Measurements from ENCODE around the gene SACS. TPM values are rescaled to one million over a fixed set of nuclear protein-coding genes. Genes with fewer than 3 reads are reported as not detected.
"Not testable (repeated sequence)": the region's sequence is repeated elsewhere in the genome, so short reads cannot be mapped to it uniquely, and the experiment has no call there.

SACS gene
- polyA plus RNA-seq, 3 donors, result 1.7 to 2.7 (median 2.2) TPM

DNA sequence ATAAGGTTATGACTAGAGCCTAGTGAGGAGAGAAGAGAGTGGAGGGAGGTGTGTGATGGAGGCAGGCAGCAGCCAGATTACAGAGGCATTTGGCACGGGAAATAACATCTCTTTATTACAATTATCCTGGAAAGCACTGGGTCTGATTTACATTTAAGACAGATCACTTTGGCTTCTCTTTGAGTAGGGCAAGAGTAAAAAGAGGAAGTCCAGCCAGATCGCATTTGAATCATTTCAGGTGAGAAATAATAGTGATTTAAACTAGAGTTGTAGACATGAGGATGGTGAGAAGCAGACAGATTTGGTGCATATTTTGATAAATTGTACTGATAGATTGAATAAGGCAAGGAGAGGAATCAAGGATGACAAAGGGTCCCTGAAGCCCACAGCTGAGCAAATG, 9.6 kb upstream of the SACS start:
- Mint-ChIP-seq H3K27ac (no peak overlapping the region), H3K36me3 (no peaks in the 10 kb centered on the region), H3K27me3 (ENCODE audit: low read depth in 3 of 3) (no peaks in the 10 kb centered on the region), H3K9me3 (peaks cover 0 to 3% (median 0%) of the 10 kb centered on the region in 7 donors), H3K4me1 (no peaks in the 10 kb centered on the region), H3K4me3 (no peak overlapping the region)
- Histone ChIP-seq H3K79me2 (ENCODE audit: insufficient read depth, low read length) (no peaks in the 10 kb centered on the region), H3K4me1 (ENCODE audit: control insufficient read depth in 1 of 2, insufficient read depth in 2 of 2, low read length in 2 of 2) (no peaks in the 10 kb centered on the region), H3K27me3 (ENCODE audit: control insufficient read depth in 2 of 2, insufficient read depth in 2 of 2, low read length in 2 of 2) (no peaks in the 10 kb centered on the region), H4K20me1 (ENCODE audit: insufficient read depth, low read length) (no peaks in the 10 kb centered on the region), H3K4me2 (replicated peaks; ENCODE audit: extremely low read depth, low read length, poor library complexity, severe bottlenecking) (no peak overlapping the region), H3K36me3 (replicated peaks in 1 of 2; ENCODE audit: control insufficient read depth in 1 of 2, insufficient read depth in 2 of 2, low read length in 2 of 2) (no peaks in the 10 kb centered on the region), H3K4me3 (replicated peaks in 1 of 3; ENCODE audit: low read depth in 2 of 3, low read length in 3 of 3) (no peak overlapping the region), H2AFZ (ENCODE audit: insufficient read depth, low read depth, low read length, poor library complexity, severe bottlenecking) (no peak overlapping the region), H3K9ac (ENCODE audit: insufficient read depth, low read length, poor library complexity, severe bottlenecking) (no peak overlapping the region), H3K27ac (ENCODE audit: low read depth in 1 of 2, low read length in 2 of 2) (no peak overlapping the region), H3K9me3 (replicated peaks in 1 of 2; ENCODE audit: control insufficient read depth in 1 of 2, insufficient read depth in 1 of 2, low read length in 2 of 2) (no peaks in the 10 kb centered on the region)
- 0% methylated on average over 1 of the region's 2 CpGs for WGBS (ENCODE audit: insufficient coverage)
- intact Hi-C loops (cut with micrococcal nuclease), result no loop called here
- no peak for DNase-seq
- TF ChIP-seq, protein P1, sequence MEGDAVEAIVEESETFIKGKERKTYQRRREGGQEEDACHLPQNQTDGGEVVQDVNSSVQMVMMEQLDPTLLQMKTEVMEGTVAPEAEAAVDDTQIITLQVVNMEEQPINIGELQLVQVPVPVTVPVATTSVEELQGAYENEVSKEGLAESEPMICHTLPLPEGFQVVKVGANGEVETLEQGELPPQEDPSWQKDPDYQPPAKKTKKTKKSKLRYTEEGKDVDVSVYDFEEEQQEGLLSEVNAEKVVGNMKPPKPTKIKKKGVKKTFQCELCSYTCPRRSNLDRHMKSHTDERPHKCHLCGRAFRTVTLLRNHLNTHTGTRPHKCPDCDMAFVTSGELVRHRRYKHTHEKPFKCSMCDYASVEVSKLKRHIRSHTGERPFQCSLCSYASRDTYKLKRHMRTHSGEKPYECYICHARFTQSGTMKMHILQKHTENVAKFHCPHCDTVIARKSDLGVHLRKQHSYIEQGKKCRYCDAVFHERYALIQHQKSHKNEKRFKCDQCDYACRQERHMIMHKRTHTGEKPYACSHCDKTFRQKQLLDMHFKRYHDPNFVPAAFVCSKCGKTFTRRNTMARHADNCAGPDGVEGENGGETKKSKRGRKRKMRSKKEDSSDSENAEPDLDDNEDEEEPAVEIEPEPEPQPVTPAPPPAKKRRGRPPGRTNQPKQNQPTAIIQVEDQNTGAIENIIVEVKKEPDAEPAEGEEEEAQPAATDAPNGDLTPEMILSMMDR (IDR thresholded peaks at IDR 0.05), result no peak

DNA sequence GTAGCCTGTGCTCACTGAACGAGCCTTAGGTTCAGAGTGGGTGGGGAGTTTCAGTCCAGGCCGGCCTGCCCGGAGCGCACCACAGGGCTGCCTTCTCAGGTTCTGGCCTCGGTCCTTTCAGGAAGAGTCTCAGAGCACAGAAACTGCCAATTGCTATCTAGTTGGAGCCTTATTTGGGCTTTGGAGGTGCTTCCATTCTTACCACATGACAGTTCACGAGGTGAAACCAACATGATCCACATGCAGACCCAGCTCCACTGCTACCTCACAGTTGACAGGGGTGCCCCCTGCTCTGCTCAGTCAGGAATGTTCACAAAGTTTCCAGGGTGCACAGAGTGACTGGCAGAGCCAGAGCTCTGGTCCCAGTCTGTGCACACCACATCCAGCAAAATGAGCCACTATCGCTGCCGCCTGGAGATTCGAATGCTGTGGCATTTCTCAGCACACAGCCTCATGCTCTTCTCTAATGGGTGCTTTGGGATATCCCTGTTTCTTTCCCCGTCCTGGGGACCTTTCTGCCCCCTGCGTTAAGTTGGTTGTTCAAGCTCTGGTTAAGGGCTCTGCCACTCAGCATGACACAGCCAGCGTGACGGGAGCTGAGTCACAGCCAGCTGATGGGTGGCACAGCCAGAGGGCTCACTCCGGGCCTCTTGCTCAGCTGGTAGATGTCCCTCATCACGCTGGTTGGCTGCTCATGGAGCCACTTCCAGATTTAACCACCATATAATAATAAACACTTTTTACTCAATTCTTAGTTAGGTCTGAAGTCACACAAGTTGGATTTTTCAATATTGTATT, 7.5 kb upstream of the SACS start:
- H3K27ac ChIP-seq (ENCODE audit: low read depth in 1 of 2, low read length in 2 of 2), result no peak overlapping the region
- no peaks in the 10 kb centered on the region for H3K36me3 Mint-ChIP-seq
- no peak overlapping the region for H3K9ac ChIP-seq (ENCODE audit: insufficient read depth, low read length, poor library complexity, severe bottlenecking)
- TF ChIP-seq, protein P1 (IDR thresholded peaks at IDR 0.05), result no peak
- H3K9me3 ChIP-seq (replicated peaks in 1 of 2; ENCODE audit: control insufficient read depth in 1 of 2, insufficient read depth in 1 of 2, low read length in 2 of 2), result no peaks in the 10 kb centered on the region
- no peaks in the 10 kb centered on the region for H3K4me1 ChIP-seq (ENCODE audit: control insufficient read depth in 1 of 2, insufficient read depth in 2 of 2, low read length in 2 of 2)
- no peak overlapping the region for H3K4me3 ChIP-seq (replicated peaks in 1 of 3; ENCODE audit: low read depth in 2 of 3, low read length in 3 of 3)
- DNase-seq, result no peak
- no peaks in the 10 kb centered on the region for H4K20me1 ChIP-seq (ENCODE audit: insufficient read depth, low read length)
- no peak overlapping the region for H3K4me2 ChIP-seq (replicated peaks; ENCODE audit: extremely low read depth, low read length, poor library complexity, severe bottlenecking)
- 81% methylated on average over 12 of the region's 15 CpGs for WGBS (ENCODE audit: insufficient coverage)
- H3K4me1 Mint-ChIP-seq, result no peaks in the 10 kb centered on the region
- no peak overlapping the region for H3K4me3 Mint-ChIP-seq
- intact Hi-C loops (cut with micrococcal nuclease), result no loop called here
- no peaks in the 10 kb centered on the region for H3K79me2 ChIP-seq (ENCODE audit: insufficient read depth, low read length)
- peaks cover 0 to 3% (median 0%) of the 10 kb centered on the region in 7 donors for H3K9me3 Mint-ChIP-seq
- H3K27ac Mint-ChIP-seq, result no peak overlapping the region
- no peak overlapping the region for H2AFZ ChIP-seq (ENCODE audit: insufficient read depth, low read depth, low read length, poor library complexity, severe bottlenecking)
- no peaks in the 10 kb centered on the region for H3K36me3 ChIP-seq (replicated peaks in 1 of 2; ENCODE audit: control insufficient read depth in 1 of 2, insufficient read depth in 2 of 2, low read length in 2 of 2)
- no peaks in the 10 kb centered on the region for H3K27me3 ChIP-seq (ENCODE audit: control insufficient read depth in 2 of 2, insufficient read depth in 2 of 2, low read length in 2 of 2)
- H3K27me3 Mint-ChIP-seq (ENCODE audit: low read depth in 3 of 3), result no peaks in the 10 kb centered on the region

DNA sequence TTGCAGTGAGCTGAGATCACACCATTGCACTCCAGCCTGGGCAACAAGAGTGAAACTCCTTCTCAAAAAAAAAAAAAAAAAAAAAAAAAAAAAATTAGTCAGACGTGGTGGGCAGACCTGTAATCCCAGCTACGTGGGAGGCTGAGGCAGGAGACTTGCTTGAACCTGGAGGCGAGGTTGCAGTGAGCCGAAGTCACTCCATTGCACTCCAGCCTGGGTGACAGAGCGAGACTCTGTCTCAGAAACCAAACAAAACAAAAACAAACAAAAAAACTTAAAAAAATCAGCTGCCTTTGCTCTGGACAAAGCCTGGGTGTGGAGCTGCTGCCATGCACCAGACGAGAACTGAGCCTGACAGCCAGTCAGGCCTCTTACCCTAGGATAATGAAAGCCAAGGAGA, 6.8 kb upstream of the SACS start:
- H3K4me3 Mint-ChIP-seq; H3K79me2 ChIP-seq (ENCODE audit: insufficient read depth, low read length); H3K36me3 Mint-ChIP-seq; H3K9ac ChIP-seq (ENCODE audit: insufficient read depth, low read length, poor library complexity, severe bottlenecking); H3K4me1 ChIP-seq (ENCODE audit: control insufficient read depth in 1 of 2, insufficient read depth in 2 of 2, low read length in 2 of 2); intact Hi-C loops (cut with micrococcal nuclease); DNase-seq; H3K4me1 Mint-ChIP-seq; H3K9me3 Mint-ChIP-seq; H3K4me3 ChIP-seq (replicated peaks in 1 of 3; ENCODE audit: low read depth in 2 of 3, low read length in 3 of 3); H3K27me3 Mint-ChIP-seq (ENCODE audit: low read depth in 3 of 3); H4K20me1 ChIP-seq (ENCODE audit: insufficient read depth, low read length); H3K4me2 ChIP-seq (replicated peaks; ENCODE audit: extremely low read depth, low read length, poor library complexity, severe bottlenecking); H3K27ac ChIP-seq (ENCODE audit: low read depth in 1 of 2, low read length in 2 of 2); H3K9me3 ChIP-seq (replicated peaks in 1 of 2; ENCODE audit: control insufficient read depth in 1 of 2, insufficient read depth in 1 of 2, low read length in 2 of 2); H2AFZ ChIP-seq (ENCODE audit: insufficient read depth, low read depth, low read length, poor library complexity, severe bottlenecking); H3K27me3 ChIP-seq (ENCODE audit: control insufficient read depth in 2 of 2, insufficient read depth in 2 of 2, low read length in 2 of 2); H3K36me3 ChIP-seq (replicated peaks in 1 of 2; ENCODE audit: control insufficient read depth in 1 of 2, insufficient read depth in 2 of 2, low read length in 2 of 2): not testable (repeated sequence)
- H3K27ac Mint-ChIP-seq, result peak overlapping the region in 1 of 7 donors; percentile 70
- 90% methylated on average over 4 of the region's 6 CpGs for WGBS (ENCODE audit: insufficient coverage)
